ENCODE results near the gene PEAK1.

- TF ChIP-seq POLR2AphosphoS5 (IDR thresholded peaks at IDR 0.05), result no peak
- no peak for TF ChIP-seq CTCF (IDR thresholded peaks at IDR 0.05)
- TF ChIP-seq POLR2A (IDR thresholded peaks at IDR 0.05), result no peak
These were observed 126.8 kb downstream of the PEAK1 start for GRCh38 chr15:77292969-77293558.

All from suprapubic skin (tissue), 4 donors.